ENCODE data around the gene STX5. TPM values are rescaled to one million over a fixed set of nuclear protein-coding genes. Genes with fewer than 3 reads are reported as not detected.

STX5 gene
- total and polyA plus RNA-seq, 10 donors, result 20.9 to 50.7 (median 42.6) TPM

GRCh38 chr11:62806611-62807121 lies 25.2 kb downstream of the STX5 start:
- H3K36me3 ChIP-seq, result peaks cover 3 to 38% (median 19%) of the 10 kb centered on the region in 6 donors
- no peak for DNase-seq
- H3K27ac ChIP-seq, result peak overlapping the region in 7 of 8 donors; percentile 95 to 99 (median 97)
- peaks cover 13 to 58% (median 41%) of the 10 kb centered on the region in 6 donors for H3K4me1 ChIP-seq
- H3K9me3 ChIP-seq, result no peaks in the 10 kb centered on the region
- no peaks in the 10 kb centered on the region for H3K27me3 ChIP-seq (replicated peaks in 1 of 7)
- TF ChIP-seq POLR2A (IDR thresholded peaks at IDR 0.05), result no peak
- TF ChIP-seq POLR2AphosphoS5 (IDR thresholded peaks at IDR 0.05), result peak in 2 of 3 donors; percentile 45 to 50
- TF ChIP-seq CTCF (IDR thresholded peaks at IDR 0.05 in 8 of 11, conservative IDR thresholded peaks at IDR 0.05 in 3 of 11), result no peak
- intact Hi-C loops (cut with DNase I; ENCODE audit: low total_unique reads), result no loop called here
- peak overlapping the region in 1 of 8 donors; percentile 86 for H3K4me3 ChIP-seq
- WGBS, 5 donors, result 49 to 77% (median 60%) methylated on average over 5 of the region's 5 CpGs

DNA sequence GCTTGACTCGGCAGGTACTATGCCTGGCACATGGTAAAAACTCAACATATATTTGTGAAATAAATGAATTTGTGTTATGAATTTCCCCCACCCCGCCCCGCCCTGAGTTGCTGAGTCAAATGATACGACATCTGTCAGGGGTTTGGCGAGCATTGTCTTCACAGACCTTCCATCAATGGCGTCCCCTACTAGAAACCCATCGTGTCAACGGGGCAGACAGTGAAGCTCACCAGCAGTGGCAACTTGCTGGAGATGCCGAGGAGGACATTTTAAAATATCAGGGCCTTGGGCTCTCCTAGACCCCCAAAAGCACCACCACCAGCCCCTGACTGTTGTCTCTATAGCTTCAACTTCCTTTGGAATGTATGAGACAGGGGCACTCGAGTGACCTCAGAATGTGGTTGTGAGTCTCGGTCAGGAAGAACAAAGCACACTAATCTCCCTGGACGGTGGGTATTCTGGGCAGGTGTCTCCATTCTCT lies 25.9 kb downstream of the STX5 start:
- intact Hi-C loops (cut with DNase I; ENCODE audit: low total_unique reads), result no loop called here

GRCh38 chr11:62805076-62805892 lies 26.6 kb downstream of the STX5 start, which contains the start of gene NXF1:
TSS of gene NXF1 (minus strand) at chr11:62805440. CDS start at chr11:62805356, 84 bp downstream.
- intact Hi-C loops (cut with DNase I; ENCODE audit: low total_unique reads), result no loop called here
- WGBS, 5 donors, result 0 to 1% (median 1%) methylated on average over 27 to 77 of the region's 77 CpGs
- Histone ChIP-seq H3K9me3 (no peaks in the 10 kb centered on the region), H3K4me3 (peak within 1 kb of the TSS; percentile 68 to 94 (median 86)), H3K27ac (peak within 1 kb of the TSS; percentile 87 to 99 (median 96)), H3K4me1 (peaks cover 13 to 68% (median 43%) of the 10 kb centered on the region in 6 donors), H3K27me3 (replicated peaks in 1 of 7) (no peaks in the 10 kb centered on the region), H3K36me3 (peaks cover 4 to 51% (median 33%) of the 10 kb centered on the region in 6 donors)
- TF ChIP-seq POLR2A (IDR thresholded peaks at IDR 0.05), result peak; percentile 98 to 100 (median 99)
- TF ChIP-seq POLR2AphosphoS5 (IDR thresholded peaks at IDR 0.05), result peak; percentile 100
- peak in 8 of 11 experiments; percentile 9 to 53 (median 34) for TF ChIP-seq CTCF (IDR thresholded peaks at IDR 0.05 in 8 of 11, conservative IDR thresholded peaks at IDR 0.05 in 3 of 11)
- peak; percentile 98 for DNase-seq

More for the DNA sequence above, 25.9 kb downstream of the STX5 start:
- Histone ChIP-seq H3K27ac (peak overlapping the region; percentile 87 to 99 (median 96)), H3K4me1 (peaks cover 13 to 65% (median 42%) of the 10 kb centered on the region in 6 donors), H3K9me3 (no peaks in the 10 kb centered on the region), H3K36me3 (peaks cover 3 to 44% (median 26%) of the 10 kb centered on the region in 6 donors), H3K27me3 (replicated peaks in 1 of 7) (no peaks in the 10 kb centered on the region), H3K4me3 (peak overlapping the region; percentile 68 to 94 (median 86))
- 22 to 31% (median 28%) methylated on average over 12 of the region's 12 CpGs for WGBS, 5 donors
- DNase-seq, result no peak
- TF ChIP-seq POLR2AphosphoS5 (IDR thresholded peaks at IDR 0.05), result no peak
- TF ChIP-seq POLR2A (IDR thresholded peaks at IDR 0.05), result no peak
- no peak for TF ChIP-seq CTCF (IDR thresholded peaks at IDR 0.05 in 8 of 11, conservative IDR thresholded peaks at IDR 0.05 in 3 of 11)
